PC-9 (cell line): Measurements from ENCODE around the gene PCDH9. TPM values are rescaled to one million over a fixed set of nuclear protein-coding genes. Genes with fewer than 3 reads are reported as not detected.

Experiments used
- BruUV-seq: library from RNA; stranded (reverse); fragments of 400-500 nt; replicated peaks from 2 replicates; lab custom pipeline; 2021; lab: Mats Ljungman, UMichigan
- CTCF ChIA-PET: fragments of 300-600 bp; sonication (Branson Sonifier 250); formaldehyde crosslinking; loops from one replicate; lab custom pipeline; 2022; ENCODE audit warnings: antibody characterized with exemption; lab: Charles Lee
- POLR2A ChIA-PET: fragments of 300-600 bp; sonication (Branson Sonifier 250); formaldehyde crosslinking; loops from one replicate; lab custom pipeline; 2022; ENCODE audit warnings: antibody characterized with exemption; ENCODE audit not compliant: unreplicated experiment; lab: Charles Lee
- DNase-seq, 2 experiments: peaks; one replicate each; pipeline versions ENCODE4 v3.0.0 to v3.0.0-alpha.2; 2015 to 2022; ENCODE audit warnings: mixed read lengths in 1 of 2
- H2AFZ ChIP-seq: fragments of 200-600 bp; sonication (generic); 2 replicates; pipeline ENCODE4 v1.8.1; 2017; ENCODE audit warnings: antibody characterized with exemption
- H3F3A ChIP-seq: fragments of 200-600 bp; sonication (generic); 2 replicates; pipeline ENCODE4 v1.8.1; 2017; ENCODE audit warnings: antibody characterized with exemption, mild to moderate bottlenecking, low read depth; ENCODE audit not compliant: insufficient read depth
- H3K27ac ChIP-seq: fragments of 200-600 bp; sonication (generic); 2 replicates; pipeline ENCODE4 v1.6.1; 2016; ENCODE audit warnings: mixed run types
- H3K27me3 ChIP-seq: fragments of 200-600 bp; sonication (generic); 2 replicates; pipeline ENCODE4 v1.6.1; 2016; ENCODE audit warnings: low read depth, mixed run types; ENCODE audit not compliant: insufficient read depth
- H3K36me3 ChIP-seq: fragments of 200-600 bp; sonication (generic); 2 replicates; pipeline ENCODE4 v1.6.1; 2016; ENCODE audit warnings: low read depth, mixed run types
- H3K4me1 ChIP-seq: fragments of 200-600 bp; sonication (generic); replicated peaks from 2 replicates; pipeline ENCODE4 v1.6.1; 2016; ENCODE audit warnings: mixed run types; ENCODE audit not compliant: insufficient read depth
- H3K4me2 ChIP-seq: fragments of 200-600 bp; sonication (generic); 2 replicates; pipeline ENCODE4 v1.6.1; 2017; ENCODE audit warnings: mixed run types
- H3K4me3 ChIP-seq: fragments of 200-600 bp; sonication (generic); 2 replicates; pipeline ENCODE4 v1.6.1; 2016; ENCODE audit warnings: mixed run types
- H3K79me2 ChIP-seq: fragments of 200-600 bp; sonication (generic); 2 replicates; pipeline ENCODE4 v1.6.1; 2017; ENCODE audit warnings: low read depth, mixed run types
- H3K9me2 ChIP-seq: fragments of 200-600 bp; sonication (generic); 2 replicates; pipeline ENCODE4 v1.8.1; 2017; ENCODE audit warnings: mild to moderate bottlenecking; ENCODE audit not compliant: insufficient read depth
- H3K9me3 ChIP-seq: fragments of 200-600 bp; sonication (generic); 2 replicates; pipeline ENCODE4 v1.8.1; 2016; ENCODE audit warnings: low read depth; ENCODE audit not compliant: insufficient read depth
- H4K20me1 ChIP-seq: fragments of 200-600 bp; sonication (generic); 2 replicates; pipeline ENCODE4 v1.8.1; 2017; ENCODE audit not compliant: insufficient read depth
- EZH2 ChIP-seq: fragments of 200-600 bp; sonication (generic); IDR thresholded peaks from 2 replicates; pipeline ENCODE4 v1.8.0; 2017; ENCODE audit warnings: antibody characterized with exemption, low read depth
- intact Hi-C: fragments of 100-400 bp; cut with micrococcal nuclease; formaldehyde crosslinking; loops from one replicate; pipeline ENCODE4 v1.10.0; 2022; ENCODE audit not compliant: unreplicated experiment
- total RNA-seq: library from RNA; stranded (reverse); gene quantifications from 2 replicates; pipeline ENCODE4 v1.2.3, GENCODE V29; 2021
- TF ChIP-seq, protein P1 (sequence below): fragments of 200-600 bp; sonication (generic); conservative IDR thresholded peaks from 2 replicates; pipeline ENCODE4 v1.6.1; 2017; ENCODE audit warnings: mixed run types, antibody characterized with exemption, mild to moderate bottlenecking, moderate library complexity

Gene PCDH9
- total RNA-seq, 1 experiment from 2014 or later: 0.37 TPM

- H3K4me3 ChIP-seq: no peak overlapping the region
- H3K9me3 ChIP-seq: no peaks in the 10 kb centered on the region
- no peaks in the 10 kb centered on the region for H3K4me1 ChIP-seq
- H2AFZ ChIP-seq: no peak overlapping the region
- CTCF ChIA-PET: no interaction called here
- H3K9me2 ChIP-seq: no peaks in the 10 kb centered on the region
- no peak for DNase-seq
- POLR2A ChIA-PET: no interaction called here
- no peak overlapping the region for H3K27ac ChIP-seq
- no peak overlapping the region for H3K4me2 ChIP-seq
- TF ChIP-seq, protein P1, sequence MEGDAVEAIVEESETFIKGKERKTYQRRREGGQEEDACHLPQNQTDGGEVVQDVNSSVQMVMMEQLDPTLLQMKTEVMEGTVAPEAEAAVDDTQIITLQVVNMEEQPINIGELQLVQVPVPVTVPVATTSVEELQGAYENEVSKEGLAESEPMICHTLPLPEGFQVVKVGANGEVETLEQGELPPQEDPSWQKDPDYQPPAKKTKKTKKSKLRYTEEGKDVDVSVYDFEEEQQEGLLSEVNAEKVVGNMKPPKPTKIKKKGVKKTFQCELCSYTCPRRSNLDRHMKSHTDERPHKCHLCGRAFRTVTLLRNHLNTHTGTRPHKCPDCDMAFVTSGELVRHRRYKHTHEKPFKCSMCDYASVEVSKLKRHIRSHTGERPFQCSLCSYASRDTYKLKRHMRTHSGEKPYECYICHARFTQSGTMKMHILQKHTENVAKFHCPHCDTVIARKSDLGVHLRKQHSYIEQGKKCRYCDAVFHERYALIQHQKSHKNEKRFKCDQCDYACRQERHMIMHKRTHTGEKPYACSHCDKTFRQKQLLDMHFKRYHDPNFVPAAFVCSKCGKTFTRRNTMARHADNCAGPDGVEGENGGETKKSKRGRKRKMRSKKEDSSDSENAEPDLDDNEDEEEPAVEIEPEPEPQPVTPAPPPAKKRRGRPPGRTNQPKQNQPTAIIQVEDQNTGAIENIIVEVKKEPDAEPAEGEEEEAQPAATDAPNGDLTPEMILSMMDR: no peak
- no TSS peak for BruUV-seq
- no peaks in the 10 kb centered on the region for H3K27me3 ChIP-seq
- no peaks in the 10 kb centered on the region for H3K79me2 ChIP-seq
- H3K36me3 ChIP-seq: no peaks in the 10 kb centered on the region
- H4K20me1 ChIP-seq: no peaks in the 10 kb centered on the region
- intact Hi-C loops: no loop called here
- H3F3A ChIP-seq: no peaks in the 10 kb centered on the region
These were observed 369.9 kb downstream of the PCDH9 start for GRCh38 chr13:66859934-66860877.

DNA sequence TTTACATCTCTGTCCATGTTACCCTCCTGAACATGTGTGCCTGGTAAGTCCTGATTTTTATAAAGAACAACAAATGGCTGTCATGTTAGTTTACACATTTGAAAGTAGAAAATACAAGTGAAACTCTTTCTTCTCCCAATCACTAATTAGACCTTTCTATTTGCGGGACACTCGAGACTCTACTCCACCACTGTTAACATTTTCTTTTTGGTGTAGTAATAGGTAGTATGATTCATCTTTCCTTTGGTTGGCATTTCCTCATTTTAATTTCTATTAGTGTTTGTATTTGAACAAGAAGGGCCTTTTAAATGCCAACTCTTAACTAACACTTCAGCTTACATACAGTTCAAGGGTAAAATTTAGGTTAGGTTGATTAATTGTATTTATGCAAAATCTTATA lies 371.1 kb downstream of the PCDH9 start:
- intact Hi-C loops: no loop called here
- Histone ChIP-seq H3K4me3 (no peak overlapping the region), H4K20me1 (no peaks in the 10 kb centered on the region), H3K9me3 (no peaks in the 10 kb centered on the region), H2AFZ (no peak overlapping the region), H3K9me2 (no peaks in the 10 kb centered on the region), H3F3A (no peaks in the 10 kb centered on the region), H3K79me2 (no peaks in the 10 kb centered on the region), H3K27me3 (no peaks in the 10 kb centered on the region), H3K27ac (no peak overlapping the region), H3K4me2 (no peak overlapping the region), H3K36me3 (no peaks in the 10 kb centered on the region), H3K4me1 (no peaks in the 10 kb centered on the region)
- POLR2A ChIA-PET: no interaction called here
- TF ChIP-seq EZH2: no peak
- TF ChIP-seq, protein P1: no peak
- DNase-seq: no peak
- no TSS peak for BruUV-seq
- CTCF ChIA-PET: no interaction called here

- DNase-seq: no peak
- Histone ChIP-seq H4K20me1 (no peaks in the 10 kb centered on the region), H3K9me2 (no peaks in the 10 kb centered on the region), H3K27ac (no peak overlapping the region), H3K27me3 (no peaks in the 10 kb centered on the region), H3K4me1 (no peaks in the 10 kb centered on the region), H3K4me3 (no peak overlapping the region), H3K9me3 (no peaks in the 10 kb centered on the region), H2AFZ (no peak overlapping the region), H3F3A (no peaks in the 10 kb centered on the region), H3K4me2 (no peak overlapping the region), H3K36me3 (no peaks in the 10 kb centered on the region), H3K79me2 (no peaks in the 10 kb centered on the region)
- ChIA-PET CTCF (no interaction called here), POLR2A (no interaction called here)
- no TSS peak for BruUV-seq
- intact Hi-C loops: no loop called here
- no peak for TF ChIP-seq EZH2
- TF ChIP-seq, protein P1: no peak
These were observed 372.0 kb downstream of the PCDH9 start for GRCh38 chr13:66858163-66858562.
